GM19023 (cell line): Measurements from ENCODE around the gene KRTAP10-12.

Experiments used
- ATAC-seq: cut with Tn5 transposase; IDR thresholded peaks from one replicate; pipeline ENCODE4 v1.9.1; 2021; ENCODE audit warnings: mild to moderate bottlenecking, moderate library complexity; ENCODE audit not compliant: unreplicated experiment

The KRTAP10-12 gene

GRCh38 chr21:44730951-44731579 lies 34.1 kb downstream of the KRTAP10-12 start:
- ATAC-seq, result no peak

- ATAC-seq, result no peak
Measured at GRCh38 chr21:44732263-44732662, 35.3 kb downstream of the KRTAP10-12 start.

GRCh38 chr21:44732956-44733355 lies 36.0 kb downstream of the KRTAP10-12 start:
- ATAC-seq, result no peak

GRCh38 chr21:44734026-44734745 lies 37.2 kb downstream of the KRTAP10-12 start:
- ATAC-seq, result no peak

GRCh38 chr21:44734841-44735240 lies 37.9 kb downstream of the KRTAP10-12 start:
- no peak for ATAC-seq

DNA sequence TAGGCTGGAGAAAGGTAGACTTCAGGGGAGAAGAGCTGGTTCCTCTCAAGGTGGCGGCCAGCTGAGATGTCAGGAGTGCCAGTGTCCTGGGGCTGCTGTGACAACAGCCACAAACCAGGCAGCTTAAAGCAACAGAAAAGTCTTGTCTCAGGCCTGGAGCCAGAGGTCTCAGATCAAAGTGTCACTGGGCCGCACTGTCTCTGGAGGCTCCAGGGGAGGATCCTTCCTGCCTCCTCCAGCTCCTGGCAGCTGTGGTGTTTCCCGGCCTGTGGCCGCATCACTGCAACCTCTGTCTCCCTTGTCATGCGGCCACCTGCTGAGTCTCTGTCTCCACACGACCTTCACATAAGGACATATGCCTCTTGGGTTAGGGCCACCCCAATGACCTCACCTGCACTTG lies 38.8 kb downstream of the KRTAP10-12 start:
- no peak for ATAC-seq

GRCh38 chr21:44736291-44737004 lies 39.5 kb downstream of the KRTAP10-12 start:
- no peak for ATAC-seq

DNA sequence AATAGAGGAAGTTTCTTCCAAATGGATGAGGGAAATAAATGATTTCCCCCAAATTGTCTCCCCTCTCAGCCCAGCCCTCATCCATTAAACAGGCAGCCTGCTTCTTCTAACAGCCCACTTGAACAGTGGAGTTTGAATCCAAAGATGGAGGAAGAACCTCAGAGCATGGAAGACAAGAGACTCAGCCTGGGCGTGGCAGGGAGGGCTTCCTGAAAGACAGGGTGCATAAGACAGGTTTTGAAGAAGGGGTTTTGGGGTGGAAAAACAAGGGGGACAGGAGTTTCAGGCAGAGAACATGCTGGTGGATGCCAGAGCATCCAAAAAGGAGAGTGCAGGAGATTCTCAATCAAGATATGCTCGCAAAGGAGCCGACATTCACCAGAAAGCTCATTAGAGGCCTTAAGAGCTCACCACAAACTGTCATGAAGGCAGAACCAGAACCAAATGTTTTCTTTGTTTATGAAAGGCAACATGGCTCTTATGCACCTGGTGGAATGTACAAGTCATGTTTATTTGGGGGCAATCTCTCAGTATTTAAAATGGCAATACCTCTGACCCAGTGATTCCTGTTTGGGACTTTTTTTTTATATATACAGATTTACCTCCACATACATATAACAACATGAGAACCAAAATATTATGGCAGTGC lies 40.9 kb downstream of the KRTAP10-12 start:
- ATAC-seq, result no peak

DNA sequence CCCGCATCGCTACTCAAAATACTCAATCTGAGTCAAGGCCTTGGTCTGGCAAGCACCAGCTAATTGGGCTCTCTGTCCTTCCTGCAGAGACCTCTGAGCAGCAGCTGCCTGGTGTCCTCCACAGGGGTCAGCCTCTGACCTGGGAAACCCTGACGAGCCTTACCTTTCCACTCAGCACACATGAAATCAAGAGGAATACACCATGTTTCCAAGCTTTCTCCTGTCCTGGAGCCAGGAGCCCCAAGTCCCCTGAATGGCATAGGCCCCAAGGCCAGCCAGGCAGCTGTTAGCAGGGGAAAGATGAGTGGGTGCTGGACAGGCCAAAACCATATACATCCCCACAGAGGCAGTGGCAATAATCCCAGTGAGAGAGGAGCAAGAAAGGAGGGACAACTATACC lies 41.6 kb downstream of the KRTAP10-12 start:
- no peak for ATAC-seq

GRCh38 chr21:44739316-44739715 lies 42.3 kb downstream of the KRTAP10-12 start:
- no peak for ATAC-seq

- no peak for ATAC-seq
Measured at GRCh38 chr21:44740742-44741141, 43.8 kb downstream of the KRTAP10-12 start.

GRCh38 chr21:44741921-44742320 lies 44.9 kb downstream of the KRTAP10-12 start:
- no peak for ATAC-seq

DNA sequence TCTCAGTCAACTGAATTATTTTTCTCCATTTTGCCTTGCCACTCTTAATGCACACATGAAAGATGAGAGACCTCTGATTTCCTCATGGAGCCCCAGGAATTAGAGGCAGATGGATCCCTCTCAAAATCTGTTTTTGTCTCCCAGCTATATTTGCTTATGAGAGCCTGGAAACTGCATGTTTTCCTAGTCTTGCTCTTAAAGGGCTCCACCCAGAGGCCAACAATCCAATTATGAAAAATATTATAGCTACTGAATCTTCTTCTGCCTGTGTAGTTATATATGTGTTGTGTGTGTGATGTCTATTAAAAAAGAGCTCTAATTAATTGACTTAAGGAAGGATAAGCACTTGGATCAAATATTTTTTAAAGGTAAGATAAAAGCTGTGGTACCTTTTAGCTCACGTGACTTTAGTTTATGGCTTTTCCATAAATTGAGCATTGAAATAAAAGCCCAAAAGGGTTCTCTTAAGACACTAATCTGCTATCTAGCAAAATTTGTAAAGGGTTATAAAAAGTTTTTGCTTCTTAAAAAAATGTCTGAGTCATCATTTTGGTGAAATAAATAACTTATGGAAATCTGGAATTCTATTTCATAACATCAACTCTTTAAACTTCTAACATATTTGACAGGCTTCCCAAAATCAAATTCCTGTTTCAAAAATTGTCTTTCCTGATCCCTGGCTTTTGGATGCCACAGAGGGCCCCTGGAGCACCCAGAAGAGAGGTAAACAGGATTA lies 45.6 kb downstream of the KRTAP10-12 start:
- no peak for ATAC-seq
